Measurements from ENCODE around the gene ZNF582.
"Not testable (repeated sequence)": the region's sequence is repeated elsewhere in the genome, so short reads cannot be mapped to it uniquely, and the experiment has no call there.

Gene ZNF582

DNA sequence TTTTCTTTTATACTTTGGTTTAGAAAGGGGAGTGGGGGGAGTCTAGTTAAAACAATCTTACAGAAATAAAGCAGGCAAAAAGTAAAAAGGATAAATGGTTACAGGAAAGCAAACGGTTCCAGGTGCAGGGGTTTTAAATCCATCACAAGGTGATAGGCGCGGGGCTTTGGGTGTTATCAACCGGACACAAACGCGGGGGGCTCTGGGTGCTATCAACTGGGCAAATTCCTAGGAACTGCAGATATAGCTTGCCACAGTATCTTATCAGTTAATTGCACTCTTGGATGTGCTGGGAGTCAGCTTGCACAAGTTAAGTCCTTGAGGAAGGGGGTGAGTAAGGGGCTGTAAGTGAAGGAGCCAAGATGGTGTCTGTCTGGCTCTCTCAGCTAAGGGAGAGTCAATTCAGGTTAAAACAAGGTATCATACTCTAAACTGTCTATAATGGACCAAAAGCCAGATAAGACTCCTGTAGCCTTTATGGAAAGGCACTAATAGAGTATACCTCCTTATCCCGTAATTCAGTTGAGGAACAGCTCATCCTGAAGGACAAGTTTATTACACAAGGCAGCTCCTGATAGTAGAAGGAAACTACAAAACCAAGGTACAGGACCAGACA lies 46.1 kb downstream of the ZNF582 start:
- H3K27me3 ChIP-seq (replicated peaks; ENCODE audit: insufficient read depth, low read length): peaks cover 52% of the 10 kb centered on the region
- no peak overlapping the region for H3K27ac ChIP-seq (ENCODE audit: low read length)
- no peak overlapping the region for H3K4me2 ChIP-seq (ENCODE audit: low read depth, low read length)
- H3F3A ChIP-seq (ENCODE audit: insufficient read depth, low read length): no peaks in the 10 kb centered on the region
- TF ChIP-seq EZH2phosphoT487 (IDR thresholded peaks at IDR 0.05; ENCODE audit: low read length): no peak
- TF ChIP-seq, protein P1, sequence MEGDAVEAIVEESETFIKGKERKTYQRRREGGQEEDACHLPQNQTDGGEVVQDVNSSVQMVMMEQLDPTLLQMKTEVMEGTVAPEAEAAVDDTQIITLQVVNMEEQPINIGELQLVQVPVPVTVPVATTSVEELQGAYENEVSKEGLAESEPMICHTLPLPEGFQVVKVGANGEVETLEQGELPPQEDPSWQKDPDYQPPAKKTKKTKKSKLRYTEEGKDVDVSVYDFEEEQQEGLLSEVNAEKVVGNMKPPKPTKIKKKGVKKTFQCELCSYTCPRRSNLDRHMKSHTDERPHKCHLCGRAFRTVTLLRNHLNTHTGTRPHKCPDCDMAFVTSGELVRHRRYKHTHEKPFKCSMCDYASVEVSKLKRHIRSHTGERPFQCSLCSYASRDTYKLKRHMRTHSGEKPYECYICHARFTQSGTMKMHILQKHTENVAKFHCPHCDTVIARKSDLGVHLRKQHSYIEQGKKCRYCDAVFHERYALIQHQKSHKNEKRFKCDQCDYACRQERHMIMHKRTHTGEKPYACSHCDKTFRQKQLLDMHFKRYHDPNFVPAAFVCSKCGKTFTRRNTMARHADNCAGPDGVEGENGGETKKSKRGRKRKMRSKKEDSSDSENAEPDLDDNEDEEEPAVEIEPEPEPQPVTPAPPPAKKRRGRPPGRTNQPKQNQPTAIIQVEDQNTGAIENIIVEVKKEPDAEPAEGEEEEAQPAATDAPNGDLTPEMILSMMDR (IDR thresholded peaks at IDR 0.05; ENCODE audit: low read length): no peak
- no peaks in the 10 kb centered on the region for H4K20me1 ChIP-seq (ENCODE audit: insufficient read depth, low read length)
- no peak overlapping the region for H3K4me3 ChIP-seq (ENCODE audit: low read length)
- H3K9me3 ChIP-seq (replicated peaks; ENCODE audit: insufficient read depth, low read length): no peaks in the 10 kb centered on the region
- H3K9ac ChIP-seq (ENCODE audit: low read length): no peak overlapping the region
- no peaks in the 10 kb centered on the region for H3K9me2 ChIP-seq (replicated peaks; ENCODE audit: insufficient read depth, low read length)
- H3K36me3 ChIP-seq (replicated peaks; ENCODE audit: insufficient read depth, low read length): no peaks in the 10 kb centered on the region
- H2AFZ ChIP-seq (ENCODE audit: low read length): no peak overlapping the region
- no peaks in the 10 kb centered on the region for H3K79me2 ChIP-seq (ENCODE audit: low read length)
- no peak for DNase-seq
- H3K4me1 ChIP-seq (ENCODE audit: low read length): no peaks in the 10 kb centered on the region

DNA sequence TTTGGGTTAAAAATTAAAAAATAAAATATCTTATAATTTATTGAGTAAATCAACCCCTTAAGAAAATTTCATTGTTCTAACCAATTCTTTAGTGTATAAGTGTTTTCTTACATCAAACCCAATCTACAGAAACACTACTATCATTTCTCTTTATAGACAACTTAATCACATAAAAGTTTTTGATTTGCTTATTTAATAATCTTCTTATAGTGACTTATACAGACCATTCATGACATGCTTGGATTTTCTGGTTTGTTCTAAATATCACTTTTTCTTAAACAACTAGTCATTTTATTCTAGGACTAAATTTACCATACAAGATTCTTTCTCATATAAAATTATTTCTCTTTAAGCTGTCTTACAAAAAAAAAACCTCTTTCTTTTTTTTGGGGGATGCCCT lies 51.4 kb downstream of the ZNF582 start:
- Histone ChIP-seq H2AFZ (ENCODE audit: low read length) (no peak overlapping the region), H3K9me2 (replicated peaks; ENCODE audit: insufficient read depth, low read length) (no peaks in the 10 kb centered on the region), H3K27me3 (replicated peaks; ENCODE audit: insufficient read depth, low read length) (peaks cover 30% of the 10 kb centered on the region), H3K4me2 (ENCODE audit: low read depth, low read length) (no peak overlapping the region), H3K36me3 (replicated peaks; ENCODE audit: insufficient read depth, low read length) (no peaks in the 10 kb centered on the region), H3K79me2 (ENCODE audit: low read length) (no peaks in the 10 kb centered on the region), H3K27ac (ENCODE audit: low read length) (no peak overlapping the region), H3K9me3 (replicated peaks; ENCODE audit: insufficient read depth, low read length) (no peaks in the 10 kb centered on the region), H3K4me1 (ENCODE audit: low read length) (no peaks in the 10 kb centered on the region), H3F3A (ENCODE audit: insufficient read depth, low read length) (no peaks in the 10 kb centered on the region), H4K20me1 (ENCODE audit: insufficient read depth, low read length) (no peaks in the 10 kb centered on the region), H3K4me3 (ENCODE audit: low read length) (no peak overlapping the region), H3K9ac (ENCODE audit: low read length) (no peak overlapping the region)
- no peak for DNase-seq
- no peak for TF ChIP-seq EZH2phosphoT487 (IDR thresholded peaks at IDR 0.05; ENCODE audit: low read length)
- TF ChIP-seq, protein P1 (IDR thresholded peaks at IDR 0.05; ENCODE audit: low read length): no peak
- TF ChIP-seq EZH2 (optimal IDR thresholded peaks at IDR 0.05; ENCODE audit: low read depth, low read length): no peak

DNA sequence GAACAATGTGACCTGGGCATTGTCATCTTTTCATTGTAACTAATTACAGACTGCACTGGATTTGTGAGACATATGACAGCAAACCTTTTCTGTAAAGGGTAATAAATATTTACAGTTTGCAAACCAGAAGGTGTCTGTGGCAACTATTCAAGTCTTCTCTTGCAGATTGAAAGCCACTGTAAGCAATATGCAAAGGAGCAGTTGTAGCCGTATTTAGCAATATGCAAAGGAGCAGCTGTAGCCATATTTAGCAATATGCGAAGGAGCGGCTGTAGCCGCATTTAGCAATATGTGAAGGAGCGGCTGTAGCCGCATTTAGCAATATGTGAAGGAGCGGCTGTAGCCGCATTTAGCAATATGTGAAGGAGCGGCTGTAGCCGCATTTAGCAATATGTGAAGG lies 54.3 kb downstream of the ZNF582 start:
- DNase-seq; H3K4me3 ChIP-seq (ENCODE audit: low read length); H3K9me3 ChIP-seq (replicated peaks; ENCODE audit: insufficient read depth, low read length): not testable (repeated sequence)

DNA sequence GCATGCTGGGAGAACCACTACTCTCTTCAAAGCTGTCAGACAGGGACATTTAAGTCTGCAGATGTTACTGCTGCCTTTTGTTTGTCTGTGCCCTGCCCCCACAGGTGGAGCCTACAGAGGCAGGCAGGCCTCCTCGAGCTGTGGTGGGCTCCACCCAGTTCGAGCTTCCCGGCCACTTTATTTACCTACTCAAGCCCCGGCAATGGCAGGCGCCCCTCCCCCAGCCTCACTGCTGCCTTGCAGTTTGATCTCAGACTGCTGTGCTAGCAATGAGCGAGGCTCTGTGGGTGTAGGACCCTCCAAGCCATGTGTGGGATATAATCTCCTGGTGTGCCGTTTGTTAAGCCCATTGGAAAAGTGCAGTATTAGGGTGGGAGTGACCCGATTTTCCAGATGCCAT lies 56.3 kb downstream of the ZNF582 start:
- not testable (repeated sequence) for H3K27ac ChIP-seq (ENCODE audit: low read length); H3K9me2 ChIP-seq (replicated peaks; ENCODE audit: insufficient read depth, low read length); H3K9me3 ChIP-seq (replicated peaks; ENCODE audit: insufficient read depth, low read length); H2AFZ ChIP-seq (ENCODE audit: low read length); H3K4me3 ChIP-seq (ENCODE audit: low read length); DNase-seq; H3K79me2 ChIP-seq (ENCODE audit: low read length); H3F3A ChIP-seq (ENCODE audit: insufficient read depth, low read length); H3K27me3 ChIP-seq (replicated peaks; ENCODE audit: insufficient read depth, low read length); H3K4me2 ChIP-seq (ENCODE audit: low read depth, low read length); H3K4me1 ChIP-seq (ENCODE audit: low read length); H3K9ac ChIP-seq (ENCODE audit: low read length); H3K36me3 ChIP-seq (replicated peaks; ENCODE audit: insufficient read depth, low read length); H4K20me1 ChIP-seq (ENCODE audit: insufficient read depth, low read length)

More for the DNA sequence above, 54.3 kb downstream of the ZNF582 start:
- peaks cover 18% of the 10 kb centered on the region; the same call in 1 of the 2 replicates for H3K27me3 ChIP-seq (replicated peaks; ENCODE audit: insufficient read depth, low read length)
- H2AFZ ChIP-seq (ENCODE audit: low read length); H3K4me1 ChIP-seq (ENCODE audit: low read length); H3K36me3 ChIP-seq (replicated peaks; ENCODE audit: insufficient read depth, low read length); H3K4me2 ChIP-seq (ENCODE audit: low read depth, low read length); H4K20me1 ChIP-seq (ENCODE audit: insufficient read depth, low read length); H3K27ac ChIP-seq (ENCODE audit: low read length); H3K9ac ChIP-seq (ENCODE audit: low read length); H3F3A ChIP-seq (ENCODE audit: insufficient read depth, low read length); H3K79me2 ChIP-seq (ENCODE audit: low read length); H3K9me2 ChIP-seq (replicated peaks; ENCODE audit: insufficient read depth, low read length): not testable (repeated sequence)

DNA sequence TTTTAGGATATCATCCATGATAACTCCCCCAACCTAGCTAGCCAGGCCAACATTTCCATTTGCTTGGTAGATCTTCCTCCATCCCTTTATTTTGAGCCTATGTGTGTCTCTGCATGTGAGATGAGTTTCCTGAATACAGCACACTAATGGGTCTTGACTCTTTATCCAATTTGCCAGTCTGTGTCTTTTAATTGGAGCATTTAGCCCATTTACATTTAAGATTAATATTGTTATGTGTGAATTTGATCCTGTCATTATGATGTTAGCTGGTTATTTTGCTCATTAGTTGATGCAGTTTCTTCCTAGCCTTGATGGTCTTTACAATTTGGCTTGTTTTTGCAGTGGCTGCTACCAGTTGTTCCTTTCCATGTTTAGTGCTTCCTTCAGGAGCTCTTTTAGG lies 58.0 kb downstream of the ZNF582 start:
- H3K9me2 ChIP-seq (replicated peaks; ENCODE audit: insufficient read depth, low read length); H2AFZ ChIP-seq (ENCODE audit: low read length); H3K79me2 ChIP-seq (ENCODE audit: low read length); H3K36me3 ChIP-seq (replicated peaks; ENCODE audit: insufficient read depth, low read length); H3K4me3 ChIP-seq (ENCODE audit: low read length); H3K4me1 ChIP-seq (ENCODE audit: low read length); DNase-seq; H3K27ac ChIP-seq (ENCODE audit: low read length); H3K27me3 ChIP-seq (replicated peaks; ENCODE audit: insufficient read depth, low read length); H3K4me2 ChIP-seq (ENCODE audit: low read depth, low read length); H3K9me3 ChIP-seq (replicated peaks; ENCODE audit: insufficient read depth, low read length); H3K9ac ChIP-seq (ENCODE audit: low read length); H3F3A ChIP-seq (ENCODE audit: insufficient read depth, low read length); H4K20me1 ChIP-seq (ENCODE audit: insufficient read depth, low read length): not testable (repeated sequence)
